H1 (cell line): Measurements from ENCODE around the gene MIOX. TPM values are rescaled to one million over a fixed set of nuclear protein-coding genes. Genes with fewer than 3 reads are reported as not detected.

Source experiments
- CTCF ChIA-PET: fragments of 300-600 bp; sonication (Branson Sonifier 250); formaldehyde crosslinking; loops from one replicate; lab custom pipeline; 2021; ENCODE audit not compliant: partially characterized antibody; lab: Charles Lee
- POLR2A ChIA-PET: fragments of 300-600 bp; sonication (Branson Sonifier 250); formaldehyde crosslinking; loops from one replicate; lab custom pipeline; 2021; ENCODE audit warnings: inconsistent platforms; ENCODE audit not compliant: partially characterized antibody; lab: Charles Lee
- DNase-seq, 2 experiments: peaks; one replicate each; pipeline versions ENCODE4 v3.0.0 to v3.0.0-alpha.2; 2010 to 2022; ENCODE audit warnings: low spot score in 2 of 2, low read depth in 1 of 2, mixed read lengths in 1 of 2
- FAIRE-seq: peaks from 2 replicates; lab custom pipeline; 2011; peaks lifted over from hg19 to GRCh38; lab: Jason Lieb, UNC
- H2AFZ ChIP-seq: 2 replicates; pipeline ENCODE4 v1.8.1; 2012; ENCODE audit warnings: low read length, inconsistent platforms
- H2AK5ac ChIP-seq: 2 replicates; pipeline ENCODE4 v1.6.1; 2013; ENCODE audit warnings: low read depth, low read length
- H2BK120ac ChIP-seq: replicated peaks from 2 replicates; pipeline ENCODE3; 2013; ENCODE audit warnings: low read depth, low read length, inconsistent platforms
- H2BK12ac ChIP-seq: 2 replicates; pipeline ENCODE4 v1.6.1; 2013; ENCODE audit warnings: low read depth, low read length
- H2BK15ac ChIP-seq: 2 replicates; pipeline ENCODE4 v1.6.1; 2013; ENCODE audit warnings: low read length
- H2BK20ac ChIP-seq: 2 replicates; pipeline ENCODE4 v1.6.1; 2013; ENCODE audit warnings: low read length
- H2BK5ac ChIP-seq: 2 replicates; pipeline ENCODE4 v1.6.1; 2013; ENCODE audit warnings: low read depth, low read length
- H3K14ac ChIP-seq: 2 replicates; pipeline ENCODE4 v1.6.1; 2013; ENCODE audit warnings: inconsistent platforms; ENCODE audit not compliant: insufficient read length
- H3K18ac ChIP-seq: 2 replicates; pipeline ENCODE4 v1.6.1; 2013; ENCODE audit warnings: low read length; ENCODE audit errors: extremely low read depth
- H3K23ac ChIP-seq: 2 replicates; pipeline ENCODE4 v1.6.1; 2013; ENCODE audit warnings: inconsistent platforms; ENCODE audit not compliant: insufficient read length
- H3K23me2 ChIP-seq: 2 replicates; pipeline ENCODE4 v1.6.1; 2013; ENCODE audit warnings: low read depth, low read length
- H3K27ac ChIP-seq: 2 replicates; pipeline ENCODE4 v1.6.1; 2011; ENCODE audit warnings: low read depth, low read length, inconsistent platforms
- H3K27me3 ChIP-seq, 4 experiments: replicated peaks in 1 of 4; 1 replicate in 1 of 4; 2 replicates in 3 of 4; pipeline versions ENCODE4 v1.6.1 to v1.8.1; 2011 to 2013; ENCODE audit warnings: low read length in 3 of 4, mild to moderate bottlenecking in 3 of 4, inconsistent platforms in 2 of 4, mixed read lengths in 2 of 4, moderate library complexity in 1 of 4; ENCODE audit not compliant: control insufficient read depth in 3 of 4, insufficient read depth in 3 of 4; ENCODE audit errors: extremely low read depth in 1 of 4
- H3K36me3 ChIP-seq, 4 experiments: 2 replicates each; pipeline versions ENCODE4 v1.6.1 to v1.8.1; 2011 to 2013; ENCODE audit warnings: mild to moderate bottlenecking in 4 of 4, low read length in 3 of 4, moderate library complexity in 2 of 4, control low read depth in 1 of 4, inconsistent platforms in 1 of 4; ENCODE audit not compliant: insufficient read depth in 4 of 4, control insufficient read depth in 2 of 4
- H3K4ac ChIP-seq: replicated peaks from 2 replicates; pipeline ENCODE3; 2013; ENCODE audit warnings: low read length, low read depth, mixed read lengths, inconsistent platforms; ENCODE audit not compliant: insufficient read length
- H3K4me1 ChIP-seq, 4 experiments: replicated peaks in 1 of 4; 1 replicate in 1 of 4; 2 replicates in 3 of 4; pipeline versions ENCODE4 v1.6.1 to v1.8.1; 2011 to 2013; ENCODE audit warnings: low read length in 3 of 4, inconsistent platforms in 2 of 4, mixed read lengths in 1 of 4; ENCODE audit not compliant: insufficient read depth in 4 of 4, control insufficient read depth in 3 of 4
- H3K4me2 ChIP-seq, 2 experiments: 2 replicates each; pipeline versions ENCODE4 v1.6.1 to v1.8.1; 2011 to 2013; ENCODE audit warnings: low read depth in 2 of 2, low read length in 2 of 2, control low read depth in 1 of 2, inconsistent platforms in 1 of 2, mild to moderate bottlenecking in 1 of 2; ENCODE audit not compliant: insufficient read depth in 1 of 2
- H3K4me3 ChIP-seq, 4 experiments: fragments of 200-600, 300-600 bp in 1 of 4; sonication (generic), shearing (Covaris generic), sonication (Bioruptor Twin) in 1 of 4; 2 replicates each; pipeline versions ENCODE4 v1.5.1 to v1.8.1; 2011 to 2016; ENCODE audit warnings: low read length in 4 of 4, low read depth in 3 of 4, control low read depth in 2 of 4, inconsistent platforms in 2 of 4, mild to moderate bottlenecking in 2 of 4, mixed read lengths in 1 of 4, moderate library complexity in 1 of 4; ENCODE audit not compliant: insufficient read depth in 2 of 4; ENCODE audit errors: extremely low read depth in 1 of 4
- H3K56ac ChIP-seq: replicated peaks from 2 replicates; pipeline ENCODE3; 2013; ENCODE audit warnings: low read depth, mild to moderate bottlenecking, mixed read lengths, low read length, inconsistent platforms; ENCODE audit not compliant: insufficient read length
- H3K79me1 ChIP-seq: 2 replicates; pipeline ENCODE4 v1.6.1; 2013; ENCODE audit warnings: low read depth, low read length, control low read depth
- H3K79me2 ChIP-seq, 2 experiments: 2 replicates each; pipeline versions ENCODE4 v1.6.1 to v1.8.1; 2012 to 2013; ENCODE audit warnings: low read length in 2 of 2, mild to moderate bottlenecking in 2 of 2, inconsistent platforms in 1 of 2; ENCODE audit not compliant: insufficient read depth in 2 of 2, control insufficient read depth in 1 of 2
- H3K9ac ChIP-seq, 4 experiments: replicated peaks in 1 of 4; 1 replicate in 1 of 4; 2 replicates in 3 of 4; pipeline versions ENCODE4 v1.6.1 to v1.8.1; 2011 to 2013; ENCODE audit warnings: low read depth in 3 of 4, low read length in 3 of 4, control low read depth in 2 of 4, mild to moderate bottlenecking in 2 of 4, moderate library complexity in 2 of 4, inconsistent platforms in 1 of 4; ENCODE audit errors: extremely low read depth in 1 of 4
- H3K9me3 ChIP-seq, 2 experiments: 2 replicates each; pipeline versions ENCODE4 v1.6.1 to v1.8.1; 2012 to 2013; ENCODE audit warnings: mild to moderate bottlenecking in 2 of 2, moderate library complexity in 2 of 2, control low read depth in 1 of 2, inconsistent platforms in 1 of 2, low read depth in 1 of 2, low read length in 1 of 2, mixed read lengths in 1 of 2; ENCODE audit not compliant: insufficient read depth in 2 of 2
- H4K20me1 ChIP-seq, 2 experiments: replicated peaks in 1 of 2; 2 replicates each; pipeline versions ENCODE3 to v1.8.1; 2011 to 2013; ENCODE audit warnings: inconsistent platforms in 2 of 2, low read length in 2 of 2, mild to moderate bottlenecking in 1 of 2; ENCODE audit not compliant: insufficient read depth in 2 of 2, control insufficient read depth in 1 of 2
- H4K5ac ChIP-seq: 2 replicates; pipeline ENCODE4 v1.6.1; 2013; ENCODE audit warnings: low read length, low read depth, mixed read lengths, inconsistent platforms; ENCODE audit not compliant: insufficient read length
- H4K8ac ChIP-seq: 2 replicates; pipeline ENCODE4 v1.8.0; 2013; ENCODE audit warnings: mild to moderate bottlenecking, moderate library complexity, low read length, inconsistent platforms; ENCODE audit not compliant: insufficient read depth; ENCODE audit errors: extremely low read depth
- H4K91ac ChIP-seq: replicated peaks from 2 replicates; pipeline ENCODE3; 2013; ENCODE audit warnings: low read length, mixed read lengths, inconsistent platforms; ENCODE audit not compliant: insufficient read length
- SP2 ChIP-seq: IDR thresholded peaks from 2 replicates; pipeline ENCODE4 v1.6.1; 2012; ENCODE audit warnings: mild to moderate bottlenecking, low read length, inconsistent platforms
- WGBS, 2 experiments: shearing (Covaris generic) in 1 of 2; methylation state at CpG; one replicate each; pipeline versions ENCODE4 v1.1.6 to v1.1.7; 2013 to 2015; ENCODE audit warnings: low lambda C conversion rate in 2 of 2, mixed read lengths in 2 of 2, inconsistent platforms in 1 of 2, low coverage in 1 of 2, missing lambda C conversion rate in 1 of 2; ENCODE audit not compliant: insufficient replicate concordance in 2 of 2, insufficient coverage in 1 of 2, insufficient read length in 1 of 2; ENCODE audit errors: extremely low coverage in 1 of 2, missing lambda C conversion rate in 1 of 2; 5-methylcytosine and 5-hydroxymethylcytosine counted together
- polyA plus RNA-seq, 7 experiments: library from polyadenylated mRNA; depleted of rRNA in 3 of 7; stranded (reverse) in 5 of 7; unstranded in 2 of 7; fragments of >200 nt in 5 of 7; fragments of 200-250 nt in 2 of 7; gene quantifications; 1 replicate in 5 of 7; 2 replicates in 1 of 7; 4 replicates in 1 of 7; pipeline versions ENCODE4 v1.2.1 to v1.2.3, GENCODE V29; 2011 to 2013; ENCODE audit warnings: missing spikeins in 2 of 7, mixed read lengths in 2 of 7
- total RNA-seq: library from RNA; stranded (reverse); fragmentation: NEBNext Ultra II Directional; extraction: Animal tissue kit (Norgen Biotek cat#: 25700); gene quantifications from 2 replicates; pipeline ENCODE4 v1.2.1, GENCODE V29; 2021

MIOX gene
- total and polyA plus RNA-seq, 2 of the 8 experiments (the other 6 are each of a cell fraction or from before 2014, with no cell fraction given), result 0.30 to 0.32 TPM

DNA sequence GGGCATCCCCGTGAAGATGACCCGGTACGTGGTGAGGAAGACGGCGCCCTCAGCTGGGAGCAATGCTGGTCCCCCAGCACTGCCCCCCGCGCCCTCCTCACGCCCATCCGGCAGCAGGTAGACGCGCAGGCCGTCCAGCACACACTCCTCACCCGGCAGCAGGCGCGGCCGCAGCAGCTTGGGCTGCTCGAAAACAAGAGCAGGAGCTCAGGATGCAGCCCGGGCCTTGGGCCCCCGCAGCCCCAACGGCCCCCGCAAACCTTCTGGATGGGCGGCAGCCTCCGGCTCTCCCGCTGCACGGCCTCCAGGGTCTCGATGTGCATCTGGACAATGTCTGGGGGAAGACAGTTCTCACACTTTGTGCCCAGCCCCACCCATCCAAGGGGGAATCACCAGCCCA lies 25.1 kb upstream of the MIOX start:
- no peak overlapping the region for H3K9ac ChIP-seq
- no peak overlapping the region for H3K23ac ChIP-seq
- H3K79me1 ChIP-seq, result no peaks in the 10 kb centered on the region
- no peak overlapping the region for H4K5ac ChIP-seq
- H3K14ac ChIP-seq, result no peak overlapping the region
- peaks cover 13 to 24% of the 10 kb centered on the region in 2 experiments for H4K20me1 ChIP-seq
- no peak overlapping the region for H2AK5ac ChIP-seq
- no peak overlapping the region for H2BK20ac ChIP-seq
- peaks cover 23 to 79% (median 46%) of the 10 kb centered on the region in 4 experiments for H3K36me3 ChIP-seq
- H2BK12ac ChIP-seq, result no peak overlapping the region
- H3K4ac ChIP-seq, result no peak overlapping the region
- FAIRE-seq (no peak), DNase-seq (no peak)
- H2AFZ ChIP-seq, result no peak overlapping the region
- H2BK5ac ChIP-seq, result no peak overlapping the region
- H3K9me3 ChIP-seq, result no peaks in the 10 kb centered on the region
- CTCF ChIA-PET, result interaction anchor here (0.6 to 1.2 kb wide), 7 partner anchors 9 to 159 kb away, joined by 3 to 4 read pairs (median 3); no protein-coding TSS in a partner anchor
- H2BK15ac ChIP-seq, result no peak overlapping the region
- no peak overlapping the region for H3K18ac ChIP-seq
- no peaks in the 10 kb centered on the region for H3K79me2 ChIP-seq
- H3K4me3 ChIP-seq, result no peak overlapping the region
- no peaks in the 10 kb centered on the region; a peak in 1 of 7 replicates for H3K27me3 ChIP-seq
- no peak overlapping the region for H3K4me2 ChIP-seq
- H3K56ac ChIP-seq, result no peak overlapping the region
- 97% methylated on average over 26 of the region's 26 CpGs; no CpG with 5 or more reads in 1 of the 2 experiments for WGBS, 2 experiments
- H3K4me1 ChIP-seq, result no peaks in the 10 kb centered on the region
- no peak overlapping the region for H3K27ac ChIP-seq
- POLR2A ChIA-PET, result interaction anchor here (1.2 kb wide), 1 partner anchor 12 kb away, joined by 3 read pairs; no protein-coding TSS in a partner anchor
- H3K23me2 ChIP-seq, result no peaks in the 10 kb centered on the region; the same call in 1 of the 2 replicates
- H4K8ac ChIP-seq, result no peak overlapping the region
- H2BK120ac ChIP-seq, result no peak overlapping the region
- no peak overlapping the region for H4K91ac ChIP-seq
- no peak for TF ChIP-seq SP2
